ENCODE measurements around the gene SHTN1.

SHTN1 gene

DNA sequence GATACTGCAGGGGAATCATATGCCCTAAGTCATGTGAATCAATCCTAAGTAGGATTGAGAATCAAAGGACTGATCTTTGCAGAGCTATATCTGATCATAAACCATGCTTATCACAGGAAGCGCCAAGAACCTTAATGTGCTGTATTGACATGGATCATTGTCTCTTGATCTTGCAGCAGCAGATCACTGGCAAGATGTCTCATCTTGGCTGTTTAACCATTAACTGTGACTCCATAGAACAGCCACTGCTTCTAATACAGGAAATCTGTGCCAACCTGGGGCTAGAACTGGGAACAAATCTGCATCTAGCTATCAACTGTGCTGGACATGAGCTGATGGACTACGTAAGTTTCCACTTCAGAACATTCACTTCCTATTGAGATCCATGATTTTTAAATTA, 134.0 kb downstream of the SHTN1 start:
- DNase-seq (ENCODE audit: low read depth): no peak

DNA sequence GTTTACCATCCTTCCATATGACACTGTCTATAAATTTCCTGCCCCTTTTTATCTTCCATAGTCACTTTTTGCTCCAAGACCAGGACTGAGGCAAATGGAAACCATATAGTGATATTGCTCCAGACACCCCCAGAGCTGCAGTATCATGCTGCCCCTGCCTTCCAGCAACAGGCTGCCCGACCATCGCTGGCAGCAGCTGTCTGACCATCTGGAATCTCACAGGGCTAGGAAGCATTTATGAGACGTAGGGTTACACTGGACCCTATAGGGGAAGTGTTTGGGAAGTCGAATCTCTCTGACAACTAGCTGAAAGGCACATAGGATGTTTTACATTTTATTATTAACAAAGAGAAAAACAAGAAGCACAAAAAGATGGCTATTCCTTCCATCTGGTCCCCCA, 136.3 kb downstream of the SHTN1 start:
- DNase-seq (ENCODE audit: low read depth): no peak

DNA sequence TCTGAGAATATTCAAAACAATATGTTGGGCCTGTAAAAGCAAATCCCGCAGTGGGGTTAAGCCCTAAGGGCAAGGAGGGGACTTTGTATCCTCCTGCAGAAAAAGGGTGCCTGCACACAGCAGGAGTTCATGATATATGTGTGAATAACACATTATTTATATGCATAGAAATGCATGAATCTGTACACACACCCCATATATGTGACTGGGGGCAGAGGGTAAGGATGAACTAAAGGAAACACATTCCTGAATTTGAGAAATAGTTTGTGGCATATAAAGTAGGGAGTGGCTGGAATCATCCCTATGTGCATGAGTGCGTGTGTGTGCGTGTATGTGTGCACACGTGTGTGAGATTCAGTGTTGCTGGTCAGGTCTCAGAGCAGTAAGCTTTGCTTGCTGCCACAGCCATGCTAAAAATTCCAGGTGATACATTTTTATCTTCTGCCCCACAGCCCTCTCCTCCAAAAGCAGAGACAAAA, 136.8 kb downstream of the SHTN1 start:
- DNase-seq (ENCODE audit: low read depth): no peak

DNA sequence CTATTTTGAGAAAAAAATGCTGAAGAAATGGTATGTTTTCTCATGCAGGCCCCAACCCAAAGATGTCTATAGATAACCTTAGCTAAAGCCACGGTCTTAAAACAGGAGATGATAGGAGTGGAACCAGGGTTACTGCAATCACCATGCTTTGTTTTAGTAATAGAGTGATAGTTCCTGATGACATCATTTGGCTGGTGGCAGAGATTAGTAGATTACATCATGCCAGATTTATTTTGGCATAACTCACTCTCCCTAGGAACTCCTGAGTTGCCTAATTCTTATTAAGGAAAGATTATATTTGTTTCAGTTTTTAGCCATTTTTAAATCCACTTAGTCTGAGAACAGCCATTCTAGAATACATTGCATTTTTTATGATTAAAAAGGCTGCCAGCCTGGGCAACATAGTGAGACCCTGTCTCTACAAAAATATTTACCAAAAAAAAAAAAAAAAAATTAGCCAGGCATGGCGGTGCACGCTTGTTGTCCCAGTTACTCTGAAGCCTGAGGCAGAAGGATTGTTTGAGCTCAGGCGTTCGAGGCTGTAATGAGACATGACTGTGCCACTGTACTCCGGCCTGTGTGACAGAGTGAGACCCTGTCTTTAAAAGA, 137.9 kb downstream of the SHTN1 start:
- no peak for DNase-seq (ENCODE audit: low read depth)

DNA sequence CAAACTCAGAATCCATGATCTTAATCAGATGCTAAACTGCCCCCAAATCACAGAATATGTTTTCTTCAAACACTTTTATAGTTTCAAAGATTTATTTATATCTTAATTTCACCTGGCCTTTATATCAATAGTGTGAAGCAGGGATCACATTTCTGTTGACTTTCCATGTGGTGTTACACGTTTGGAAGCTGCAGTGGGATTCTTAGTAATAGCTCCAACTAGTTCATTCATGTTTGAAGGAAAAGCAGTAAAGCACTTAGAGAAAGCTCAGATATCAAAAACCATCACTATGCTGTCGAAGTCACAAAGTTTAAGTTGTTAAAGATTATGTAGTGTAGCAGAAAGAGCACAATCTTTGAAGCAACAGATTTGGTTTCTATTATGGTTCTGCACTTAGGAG, 138.9 kb downstream of the SHTN1 start:
- DNase-seq (ENCODE audit: low read depth): no peak

DNA sequence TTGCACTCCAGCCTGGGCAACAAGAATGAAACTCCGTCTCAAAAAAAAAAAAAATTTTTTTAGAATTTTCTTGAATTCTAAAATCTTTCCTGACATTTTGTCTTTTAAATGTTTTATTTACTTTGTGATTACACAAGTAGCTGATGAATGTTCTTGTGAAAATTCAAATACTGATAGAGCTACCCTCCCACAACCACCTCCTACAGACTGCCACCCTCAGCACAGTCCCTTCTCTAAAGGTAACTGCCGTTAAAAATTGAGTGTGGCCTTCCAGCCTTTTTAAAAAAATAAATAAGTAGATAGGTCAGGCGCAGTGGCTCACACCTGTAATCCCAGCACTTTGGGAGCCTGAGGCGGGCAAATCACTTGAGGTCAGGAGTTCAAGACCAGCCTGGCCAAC, 140.6 kb downstream of the SHTN1 start:
- no peak for DNase-seq (ENCODE audit: low read depth)

DNA sequence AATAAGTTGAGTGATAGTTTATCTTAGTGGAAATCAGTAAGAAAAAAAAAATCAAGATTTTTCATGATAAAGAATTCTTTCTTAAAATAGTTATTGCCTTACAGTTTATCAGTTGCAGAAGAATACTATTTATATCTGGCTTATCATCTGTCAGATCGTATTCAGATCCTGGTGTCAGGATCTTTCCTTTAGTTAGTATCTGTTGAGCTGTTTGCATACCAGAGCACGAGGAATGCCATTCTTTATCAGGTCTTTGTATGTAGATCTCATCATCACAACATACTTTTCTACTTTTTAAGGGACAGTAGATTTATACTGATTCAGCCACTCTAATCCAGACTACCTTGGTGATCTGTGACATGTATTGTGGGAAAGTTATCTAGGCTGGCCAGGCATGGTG, 143.2 kb downstream of the SHTN1 start:
- DNase-seq (ENCODE audit: low read depth): no peak

DNA sequence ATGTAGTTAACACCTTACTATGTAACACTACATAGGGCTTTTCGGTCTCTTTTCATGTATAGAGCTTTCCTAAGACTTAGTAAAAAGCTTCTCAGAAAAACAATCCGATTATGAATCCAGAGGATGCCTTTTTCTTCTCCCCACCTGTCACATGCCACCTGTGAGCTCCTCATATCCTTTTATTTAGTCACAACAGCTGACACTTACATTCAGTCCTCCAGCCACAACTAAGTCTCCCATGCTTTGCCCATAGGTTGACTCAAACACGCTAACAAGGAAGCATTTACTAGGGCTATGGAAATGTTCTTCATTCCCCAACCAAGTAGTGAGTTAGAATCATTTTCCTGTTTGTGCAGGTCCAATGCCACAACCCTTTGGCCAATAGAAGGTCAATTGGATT, 147.8 kb downstream of the SHTN1 start:
- no peak for DNase-seq (ENCODE audit: low read depth)

DNA sequence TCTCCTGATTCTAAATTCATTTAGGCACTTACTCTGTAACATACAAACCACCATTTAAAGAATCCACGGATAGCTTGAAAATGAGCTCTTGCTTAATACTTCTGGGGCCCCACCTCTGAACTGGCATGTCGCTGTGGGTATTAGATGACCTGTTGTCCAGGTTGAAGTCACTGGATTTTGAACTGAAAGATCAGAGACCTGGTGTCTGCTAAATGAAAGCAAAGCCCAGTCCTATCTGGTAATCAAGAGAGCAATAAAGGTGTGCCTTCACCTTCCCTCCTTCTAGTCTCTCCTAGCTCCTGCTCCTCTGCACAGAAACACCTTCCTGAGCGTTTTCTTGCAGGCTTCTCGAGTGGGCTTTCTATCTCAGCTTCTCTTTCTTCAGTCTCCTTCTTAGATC, 151.3 kb downstream of the SHTN1 start:
- no peak for DNase-seq (ENCODE audit: low read depth)

DNA sequence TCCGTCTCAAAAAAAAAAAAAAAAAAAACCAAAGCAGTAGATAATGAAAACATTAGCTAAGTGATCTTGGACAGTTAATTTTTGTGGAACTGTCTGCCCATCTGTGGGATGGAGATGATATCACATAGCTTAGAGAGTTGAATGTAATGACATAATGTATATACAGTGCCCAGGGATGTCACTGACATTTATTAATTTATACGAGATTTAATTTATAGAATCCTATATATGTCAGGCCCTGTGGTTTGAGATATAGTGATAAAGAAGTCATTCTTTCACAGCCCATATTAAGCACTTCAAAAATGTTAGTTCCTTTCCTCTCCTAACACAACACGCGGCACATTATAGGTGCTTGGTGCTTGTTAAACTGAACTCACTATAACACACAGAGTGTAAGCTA, 151.7 kb downstream of the SHTN1 start:
- no peak for DNase-seq (ENCODE audit: low read depth)

DNA sequence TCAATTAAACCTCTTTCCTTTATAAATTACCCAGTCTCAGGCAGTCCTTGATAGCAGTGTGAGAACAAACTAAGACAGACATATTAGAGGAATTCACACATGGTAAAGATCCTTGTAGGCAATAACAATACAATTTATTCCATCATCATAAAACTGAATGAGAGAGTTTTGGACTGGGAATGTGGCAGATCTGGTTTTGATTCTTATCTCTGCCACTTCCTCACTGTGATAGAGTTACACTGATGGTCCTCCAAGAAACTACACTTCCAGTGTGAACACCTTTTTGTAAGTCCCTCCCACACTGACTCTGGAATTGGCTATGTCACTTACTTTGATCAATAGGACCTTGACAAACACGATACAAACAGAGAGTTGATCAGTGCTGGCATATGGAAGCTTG, 152.7 kb downstream of the SHTN1 start:
- no peak for DNase-seq (ENCODE audit: low read depth)

DNA sequence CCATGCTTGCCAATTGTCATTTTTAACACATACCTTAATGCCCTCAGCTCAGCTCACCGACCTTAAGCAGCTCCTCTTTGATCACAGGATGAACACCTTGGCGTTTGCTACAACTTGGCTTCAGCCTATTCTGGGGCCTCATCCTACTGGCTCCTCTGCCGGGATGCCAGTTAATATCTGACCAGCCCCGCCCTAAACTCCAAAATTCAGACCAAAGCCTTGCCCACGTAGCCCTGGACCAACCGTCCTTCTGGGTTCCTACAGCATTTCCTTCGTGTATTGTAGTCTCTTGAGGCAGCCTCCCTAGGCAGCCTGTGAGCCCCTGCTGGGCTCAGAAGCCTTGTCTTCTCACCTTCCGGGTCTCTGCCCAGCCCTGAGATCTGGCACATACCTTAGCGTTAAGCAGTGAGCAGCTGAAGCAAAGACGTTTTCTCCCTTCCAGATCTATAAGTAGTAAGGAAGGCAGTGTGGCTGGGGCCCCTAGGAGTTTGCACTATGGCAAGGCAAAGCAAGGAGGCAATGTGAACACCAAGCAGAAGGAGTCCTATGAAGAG, 154.9 kb downstream of the SHTN1 start:
- no peak for DNase-seq (ENCODE audit: low read depth)

DNA sequence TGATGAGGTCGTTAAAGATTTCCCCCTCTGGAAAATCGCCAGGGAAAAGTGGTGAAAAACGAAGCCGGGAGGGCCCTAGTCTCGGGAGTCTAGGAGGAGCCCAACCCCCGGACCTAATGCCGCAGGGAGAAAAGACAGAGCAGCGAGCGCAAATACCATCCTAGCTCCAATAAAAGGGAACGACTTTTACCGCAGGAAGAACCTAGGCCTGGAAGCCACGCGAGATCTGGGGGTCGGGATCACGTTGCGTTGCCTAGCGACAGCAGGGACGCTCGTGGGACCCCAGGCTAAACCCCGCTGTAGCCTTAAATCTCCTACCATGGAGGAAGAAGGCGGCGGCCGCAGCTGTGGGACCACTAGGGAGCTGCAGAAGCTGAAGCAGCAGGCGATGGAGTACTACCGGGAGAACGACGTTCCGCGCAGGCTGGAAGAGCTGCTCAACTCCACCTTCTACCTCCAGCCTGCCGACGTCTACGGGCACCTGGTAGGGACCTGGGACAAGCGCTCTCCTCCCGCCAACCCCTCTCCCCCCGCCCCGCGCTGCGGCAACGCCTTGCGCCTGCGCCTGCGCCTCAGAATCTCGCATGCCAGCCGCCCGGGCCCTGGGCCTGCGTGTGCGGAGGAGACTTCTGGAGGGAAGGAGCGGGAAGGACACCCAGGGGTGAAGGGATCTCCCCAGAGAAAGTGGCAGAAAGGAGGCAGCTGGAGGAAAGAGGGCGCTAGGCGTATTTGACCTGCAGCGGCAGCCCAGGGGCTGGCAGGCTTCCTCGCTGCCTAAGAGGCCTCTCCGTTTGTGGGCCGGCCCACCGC, 155.5 kb downstream of the SHTN1 start, which contains the start of gene ENO4:
Gene ENO4, plus strand, starts transcription at position 252 of the 810 bp plus-strand sequence. Its CDS starts 68 bp downstream, at position 320.
- peak; percentile 25 for DNase-seq (ENCODE audit: low read depth)

DNA sequence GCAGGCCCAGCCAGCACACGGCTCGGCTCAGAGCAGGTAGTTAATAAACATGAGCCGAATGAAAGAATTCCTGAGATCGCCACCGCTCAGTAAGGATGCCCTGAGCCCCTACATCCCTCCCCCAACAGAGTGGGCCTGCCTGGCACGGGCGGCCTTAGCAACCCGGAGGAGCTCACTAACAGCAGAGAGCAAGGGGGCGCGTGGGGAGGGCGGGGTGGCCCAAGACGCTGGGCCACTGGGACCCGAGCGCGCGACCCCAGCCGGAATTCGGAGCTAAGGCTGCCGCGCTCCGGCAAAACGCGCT, 156.1 kb downstream of the SHTN1 start:
- DNase-seq (ENCODE audit: low read depth): no peak

DNA sequence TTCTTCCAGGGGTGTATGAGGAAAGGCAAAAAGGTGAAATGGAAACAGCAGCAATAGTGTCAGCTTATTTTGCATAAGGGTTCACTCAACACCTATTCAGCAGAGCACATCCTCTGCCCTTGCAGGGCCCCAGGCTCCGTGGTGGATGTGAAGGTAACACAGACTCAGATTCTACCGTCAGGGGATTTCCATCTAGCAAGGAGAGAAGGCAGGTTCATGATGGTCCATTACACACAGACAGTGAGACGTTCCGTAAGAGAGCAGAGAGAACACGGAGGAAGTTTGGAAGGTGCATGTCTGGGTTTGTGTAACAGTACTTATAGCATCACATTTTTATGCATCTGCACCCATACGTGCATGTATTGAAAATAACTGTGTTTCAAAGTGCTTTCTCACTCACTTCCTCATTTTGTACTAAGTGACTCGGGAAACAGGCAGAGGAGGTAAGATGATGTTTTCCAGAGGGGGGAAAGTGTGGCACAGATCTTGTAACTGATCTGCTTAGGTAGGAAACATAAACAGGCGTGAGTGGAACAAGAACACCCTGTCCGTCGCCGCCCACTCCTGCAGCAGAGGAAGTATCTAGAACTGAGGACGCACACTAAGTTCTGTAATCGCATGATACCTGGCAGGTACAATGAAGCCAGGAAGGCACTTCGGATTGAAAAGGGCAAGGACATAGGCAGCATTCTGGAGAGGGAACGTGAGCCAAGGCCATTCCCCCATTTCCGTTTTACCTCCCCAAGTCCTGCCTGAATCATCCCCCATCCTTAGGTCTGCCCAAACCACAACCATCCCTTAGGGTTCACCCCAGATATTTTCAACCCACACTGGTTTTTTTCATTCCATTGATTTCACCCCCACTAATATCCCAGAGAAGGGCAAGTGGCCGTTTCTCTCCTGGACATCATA, 156.7 kb downstream of the SHTN1 start:
- DNase-seq (ENCODE audit: low read depth): peak; percentile 19

DNA sequence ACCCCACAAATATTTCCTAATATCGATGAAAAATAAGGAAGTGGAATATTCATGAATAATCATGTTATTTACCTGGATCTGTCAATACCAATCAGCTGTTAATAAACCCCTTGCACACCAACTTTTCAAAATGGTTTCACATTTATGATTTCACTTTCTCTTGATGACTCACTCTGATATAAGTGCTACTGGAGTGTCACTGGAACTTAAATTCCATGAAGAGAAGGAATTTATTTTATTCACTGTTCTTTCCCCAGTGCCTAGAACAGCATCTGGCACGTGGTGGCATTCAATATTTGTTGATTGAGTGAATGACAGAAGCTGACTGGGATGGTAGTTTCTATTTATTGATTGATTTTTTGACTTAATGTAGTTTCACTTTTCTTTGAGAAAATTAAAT, 159.2 kb downstream of the SHTN1 start:
- no peak for DNase-seq (ENCODE audit: low read depth)

DNA sequence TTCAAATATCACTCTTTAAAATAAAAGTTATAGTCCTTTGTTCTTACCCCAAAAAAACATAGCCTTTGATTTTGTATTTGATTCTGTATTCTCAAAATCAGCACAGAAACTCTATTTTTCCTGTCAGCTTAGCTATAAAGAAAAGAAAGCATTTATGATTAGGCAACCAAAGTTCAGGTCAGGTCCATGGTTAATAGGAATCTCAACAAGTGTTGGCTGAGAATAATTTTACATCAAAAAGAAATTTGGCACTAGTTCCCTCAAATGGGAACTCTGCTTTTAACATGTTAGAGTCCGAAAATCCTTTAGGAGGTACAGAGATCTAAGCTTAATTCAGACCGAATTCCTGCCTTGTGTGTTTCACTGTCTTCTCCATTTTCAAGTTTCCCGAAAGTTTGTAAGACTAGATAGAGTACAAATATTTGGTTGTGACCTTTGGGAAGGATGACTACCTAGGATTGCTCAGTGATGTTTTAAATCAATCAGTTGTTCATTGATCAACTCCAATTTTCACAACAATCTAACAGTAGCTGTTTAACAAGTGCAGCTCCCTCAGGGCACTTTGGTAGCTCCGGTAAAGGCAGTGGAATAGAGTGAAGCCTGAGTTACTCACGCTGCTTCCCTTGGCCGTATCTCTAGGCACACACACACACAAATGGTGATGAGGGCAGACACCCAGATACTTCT, 164.5 kb downstream of the SHTN1 start:
- DNase-seq (ENCODE audit: low read depth): no peak

DNA sequence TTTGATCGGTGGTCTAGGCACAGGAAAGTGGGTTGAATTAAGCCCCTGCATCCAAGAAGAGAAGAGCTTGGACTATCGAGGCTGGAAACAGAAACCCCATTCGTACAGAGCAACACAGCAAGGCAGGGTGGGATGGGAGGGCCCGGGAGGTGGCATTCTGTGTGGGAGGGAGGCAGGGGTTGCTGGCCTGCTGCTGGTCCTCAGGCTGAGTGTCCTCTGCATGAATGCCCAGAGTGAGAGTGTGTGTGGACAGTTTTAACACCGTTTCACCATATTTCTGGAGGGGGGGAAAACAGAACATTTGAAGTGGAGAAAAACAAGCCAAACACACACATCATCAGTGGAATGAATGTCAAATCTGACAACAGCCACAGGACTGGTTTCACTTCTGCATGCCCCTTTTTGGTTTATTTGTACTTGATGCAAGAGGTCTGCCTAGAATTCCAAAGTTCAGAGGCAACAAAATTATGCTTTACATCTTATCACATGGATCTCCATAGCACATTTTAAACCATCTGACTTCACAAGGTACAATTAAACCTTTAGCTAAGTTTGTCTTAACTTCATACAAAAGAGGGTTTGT, 166.8 kb downstream of the SHTN1 start:
- DNase-seq (ENCODE audit: low read depth): no peak

DNA sequence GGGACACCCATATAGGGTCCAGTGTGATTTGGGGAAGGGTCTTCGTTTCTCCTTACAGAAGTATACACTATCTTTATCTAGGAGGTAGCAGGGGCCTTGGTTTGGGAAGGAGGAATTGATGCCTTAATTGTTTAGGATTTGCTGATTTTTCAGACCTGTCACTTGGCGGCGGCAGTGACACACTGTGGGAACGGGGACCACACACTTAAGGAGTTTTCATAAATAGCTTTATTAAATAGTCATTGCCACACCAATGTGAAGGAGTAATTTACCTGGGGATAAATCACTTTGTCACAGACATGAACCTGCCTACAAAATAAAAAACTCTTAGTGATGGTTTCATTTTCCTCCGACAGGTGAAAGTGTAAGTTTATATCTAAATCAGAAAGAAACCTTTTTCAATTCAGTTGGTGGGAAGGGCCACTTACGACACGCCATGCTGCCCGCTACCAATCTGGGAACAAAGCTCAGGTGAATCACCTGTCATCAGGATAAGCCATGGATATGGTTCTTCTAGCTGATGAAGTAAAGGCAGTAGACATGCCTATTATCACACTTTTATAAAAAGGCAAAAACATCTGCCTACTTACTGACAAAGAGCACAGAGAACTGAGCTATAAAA, 168.0 kb downstream of the SHTN1 start:
- no peak for DNase-seq (ENCODE audit: low read depth)

DNA sequence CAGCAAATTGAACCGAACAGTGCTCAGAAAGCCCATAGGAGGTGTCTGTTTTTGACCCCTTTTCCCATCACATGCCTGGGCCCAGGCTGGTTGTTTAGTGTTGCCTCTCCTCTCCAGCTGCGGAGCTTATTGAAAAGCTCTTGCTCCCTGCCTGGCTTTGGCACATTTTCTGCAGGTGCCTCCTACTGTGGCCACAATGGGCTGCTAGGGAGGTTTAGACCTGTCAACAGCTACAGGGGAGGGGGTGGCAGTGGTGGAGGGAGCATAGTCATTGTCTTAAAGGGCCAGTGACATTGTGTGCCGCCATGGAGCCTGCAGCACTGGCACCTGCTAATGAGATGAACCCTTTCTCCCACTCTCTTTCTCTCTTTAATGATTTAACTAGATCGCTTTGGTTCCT, 168.9 kb downstream of the SHTN1 start:
- no peak for DNase-seq (ENCODE audit: low read depth)

DNA sequence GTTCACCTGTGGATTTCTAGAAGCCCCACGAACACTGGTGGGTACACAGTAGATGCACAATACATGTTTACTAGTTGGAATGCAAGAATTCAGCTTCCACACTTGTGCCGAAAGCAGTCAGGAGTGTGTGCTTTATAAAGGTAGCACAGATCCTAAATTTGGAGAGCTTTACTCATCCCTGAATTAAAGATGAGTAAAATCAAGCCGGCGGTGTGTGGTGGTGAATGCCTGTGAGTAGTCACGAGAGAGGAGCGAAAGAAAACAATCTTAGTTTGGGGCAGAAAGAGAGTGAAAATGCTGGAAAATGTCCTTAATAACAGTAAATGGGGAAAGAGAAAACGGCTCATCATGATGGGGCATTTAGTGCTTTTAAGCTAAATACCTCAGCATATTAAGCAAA, 169.3 kb downstream of the SHTN1 start:
- no peak for DNase-seq (ENCODE audit: low read depth)

All from T follicular helper cell (primary cell).